ENCODE measurements around the gene CACNA1H. TPM values are rescaled to one million over a fixed set of nuclear protein-coding genes. Genes with fewer than 3 reads are reported as not detected.
"Not testable (repeated sequence)": the region's sequence is repeated elsewhere in the genome, so short reads cannot be mapped to it uniquely, and the experiment has no call there.

The CACNA1H gene
- total and polyA plus RNA-seq, 2 experiments from 2014 or later: 0.11 TPM; not detected in 1

- Histone ChIP-seq H3K79me2 (ENCODE audit: insufficient read depth) (no peaks in the 10 kb centered on the region), H3K9me2 (ENCODE audit: insufficient read depth) (no peaks in the 10 kb centered on the region), H3K27me3 (replicated peaks; ENCODE audit: insufficient read depth) (peaks cover 10% of the 10 kb centered on the region; the same call in 1 of the 2 replicates), H3K4me3 (no peak overlapping the region), H3K27ac (no peak overlapping the region), H3K4me2 (ENCODE audit: unreplicated experiment) (no peak overlapping the region), H3K9me3 (ENCODE audit: low read depth) (no peaks in the 10 kb centered on the region), H3F3A (ENCODE audit: insufficient read depth) (no peaks in the 10 kb centered on the region), H3K4me1 (ENCODE audit: insufficient read depth) (no peaks in the 10 kb centered on the region), H4K20me1 (ENCODE audit: insufficient read depth) (no peaks in the 10 kb centered on the region), H2AFZ (no peak overlapping the region), H3K9ac (no peak overlapping the region), H3K36me3 (ENCODE audit: low read depth) (no peaks in the 10 kb centered on the region)
- 63 to 65% methylated on average over 11 to 12 of the region's 12 CpGs for WGBS, 2 experiments (ENCODE audit: low coverage in 1 of 2, low lambda C conversion rate in 2 of 2, missing lambda C conversion rate in 2 of 2)
- no peak for DNase-seq
- in situ Hi-C loops (cut with MboI): no loop called here
- TF ChIP-seq EZH2 (IDR thresholded peaks at IDR 0.05; ENCODE audit: insufficient read depth, poor library complexity, severe bottlenecking) (no peak), EZH2phosphoT487 (IDR thresholded peaks at IDR 0.05; ENCODE audit: insufficient read depth, low read depth) (no peak)
These were observed 92.0 kb downstream of the CACNA1H start for GRCh38 chr16:1244881-1245280.

GRCh38 chr16:1245452-1246020 lies 92.6 kb downstream of the CACNA1H start:
- Histone ChIP-seq H3K9ac (no peak overlapping the region), H2AFZ (no peak overlapping the region), H3K4me1 (ENCODE audit: insufficient read depth) (no peaks in the 10 kb centered on the region), H3K4me3 (no peak overlapping the region), H3K4me2 (ENCODE audit: unreplicated experiment) (no peak overlapping the region), H3K9me2 (ENCODE audit: insufficient read depth) (no peaks in the 10 kb centered on the region), H3K79me2 (ENCODE audit: insufficient read depth) (no peaks in the 10 kb centered on the region), H3K27me3 (replicated peaks; ENCODE audit: insufficient read depth) (peaks cover 10% of the 10 kb centered on the region; the same call in 1 of the 2 replicates), H3K27ac (no peak overlapping the region), H3K36me3 (ENCODE audit: low read depth) (no peaks in the 10 kb centered on the region), H4K20me1 (ENCODE audit: insufficient read depth) (no peaks in the 10 kb centered on the region), H3K9me3 (ENCODE audit: low read depth) (no peaks in the 10 kb centered on the region), H3F3A (ENCODE audit: insufficient read depth) (no peaks in the 10 kb centered on the region)
- in situ Hi-C loops (cut with MboI): no loop called here
- TF ChIP-seq EZH2phosphoT487 (IDR thresholded peaks at IDR 0.05; ENCODE audit: insufficient read depth, low read depth) (no peak), EZH2 (IDR thresholded peaks at IDR 0.05; ENCODE audit: insufficient read depth, poor library complexity, severe bottlenecking) (no peak)
- DNase-seq: no peak
- 43 to 45% methylated on average over 22 of the region's 22 CpGs for WGBS, 2 experiments (ENCODE audit: low coverage in 1 of 2, low lambda C conversion rate in 2 of 2, missing lambda C conversion rate in 2 of 2)

- H3K79me2 ChIP-seq (ENCODE audit: insufficient read depth); H3F3A ChIP-seq (ENCODE audit: insufficient read depth); in situ Hi-C loops (cut with MboI); H3K4me2 ChIP-seq (ENCODE audit: unreplicated experiment); H3K9me2 ChIP-seq (ENCODE audit: insufficient read depth); DNase-seq; H3K4me1 ChIP-seq (ENCODE audit: insufficient read depth); H3K9ac ChIP-seq; H4K20me1 ChIP-seq (ENCODE audit: insufficient read depth); H2AFZ ChIP-seq; H3K9me3 ChIP-seq (ENCODE audit: low read depth); H3K27me3 ChIP-seq (replicated peaks; ENCODE audit: insufficient read depth); H3K27ac ChIP-seq; H3K36me3 ChIP-seq (ENCODE audit: low read depth); H3K4me3 ChIP-seq: not testable (repeated sequence)
- WGBS, 2 experiments (ENCODE audit: low coverage in 1 of 2, low lambda C conversion rate in 2 of 2, missing lambda C conversion rate in 2 of 2): 63 to 64% methylated on average over 10 to 12 of the region's 14 CpGs
These were observed 95.1 kb downstream of the CACNA1H start for GRCh38 chr16:1247903-1248537.

GRCh38 chr16:1249031-1249755 lies 96.3 kb downstream of the CACNA1H start:
- H3K4me1 ChIP-seq (ENCODE audit: insufficient read depth); H3K27ac ChIP-seq; H3K79me2 ChIP-seq (ENCODE audit: insufficient read depth); H3K4me2 ChIP-seq (ENCODE audit: unreplicated experiment); in situ Hi-C loops (cut with MboI); H3K9me2 ChIP-seq (ENCODE audit: insufficient read depth); H3F3A ChIP-seq (ENCODE audit: insufficient read depth); H4K20me1 ChIP-seq (ENCODE audit: insufficient read depth); H3K27me3 ChIP-seq (replicated peaks; ENCODE audit: insufficient read depth); H2AFZ ChIP-seq; DNase-seq; H3K9me3 ChIP-seq (ENCODE audit: low read depth); H3K9ac ChIP-seq; H3K36me3 ChIP-seq (ENCODE audit: low read depth); H3K4me3 ChIP-seq: not testable (repeated sequence)
- 36 to 50% methylated on average over 3 to 5 of the region's 43 CpGs for WGBS, 2 experiments (ENCODE audit: low coverage in 1 of 2, low lambda C conversion rate in 2 of 2, missing lambda C conversion rate in 2 of 2)

- H3K36me3 ChIP-seq (ENCODE audit: low read depth): not testable (repeated sequence)
These were observed 100.9 kb downstream of the CACNA1H start for GRCh38 chr16:1253701-1254364.

GRCh38 chr16:1254821-1255220 lies 101.9 kb downstream of the CACNA1H start:
- WGBS, 2 experiments (ENCODE audit: low coverage in 1 of 2, low lambda C conversion rate in 2 of 2, missing lambda C conversion rate in 2 of 2): 93% methylated on average over 3 of the region's 3 CpGs; no CpG with 5 or more reads in 1 of the 2 experiments
- H3K9me2 ChIP-seq (ENCODE audit: insufficient read depth); in situ Hi-C loops (cut with MboI): not testable (repeated sequence)

More at GRCh38 chr16:1253701-1254364, 100.9 kb downstream of the CACNA1H start:
- H3F3A ChIP-seq (ENCODE audit: insufficient read depth); H3K79me2 ChIP-seq (ENCODE audit: insufficient read depth); H3K9me2 ChIP-seq (ENCODE audit: insufficient read depth); H3K27me3 ChIP-seq (replicated peaks; ENCODE audit: insufficient read depth); H3K9ac ChIP-seq; H4K20me1 ChIP-seq (ENCODE audit: insufficient read depth); H3K4me2 ChIP-seq (ENCODE audit: unreplicated experiment); H3K27ac ChIP-seq; H2AFZ ChIP-seq; H3K4me3 ChIP-seq; H3K9me3 ChIP-seq (ENCODE audit: low read depth); DNase-seq; in situ Hi-C loops (cut with MboI); H3K4me1 ChIP-seq (ENCODE audit: insufficient read depth): not testable (repeated sequence)
- no CpG with 5 or more reads among the region's 47 CpGs for WGBS, 2 experiments (ENCODE audit: low coverage in 1 of 2, low lambda C conversion rate in 2 of 2, missing lambda C conversion rate in 2 of 2)

More at GRCh38 chr16:1254821-1255220, 101.9 kb downstream of the CACNA1H start:
- not testable (repeated sequence) for H2AFZ ChIP-seq; H3K36me3 ChIP-seq (ENCODE audit: low read depth); H4K20me1 ChIP-seq (ENCODE audit: insufficient read depth); H3K9me3 ChIP-seq (ENCODE audit: low read depth); H3K9ac ChIP-seq; DNase-seq; H3K79me2 ChIP-seq (ENCODE audit: insufficient read depth); H3K4me2 ChIP-seq (ENCODE audit: unreplicated experiment); H3K4me1 ChIP-seq (ENCODE audit: insufficient read depth); H3K4me3 ChIP-seq; H3K27me3 ChIP-seq (replicated peaks; ENCODE audit: insufficient read depth); H3F3A ChIP-seq (ENCODE audit: insufficient read depth); H3K27ac ChIP-seq

Measured in GM23248 (cell line).